Measurements from ENCODE around the gene NTM. TPM values are rescaled to one million over a fixed set of nuclear protein-coding genes. Genes with fewer than 3 reads are reported as not detected.

Gene NTM
- total and polyA plus RNA-seq, 8 donors = 0.04 to 4.4 (median 0.50) TPM

- no peaks in the 10 kb centered on the region for H3K4me1 ChIP-seq
- DNase-seq (no peak), FAIRE-seq (no peak)
Measured at GRCh38 chr11:132052904-132053303, 682.5 kb downstream of the NTM start.

GRCh38 chr11:132054822-132055221, 684.4 kb downstream of the NTM start:
- Histone ChIP-seq H3K36me3 (no peaks in the 10 kb centered on the region), H3K27ac (no peak overlapping the region), H3K4me1 (no peaks in the 10 kb centered on the region), H3K4me3 (no peak overlapping the region), H3K9me3 (no peaks in the 10 kb centered on the region), H3K27me3 (no peaks in the 10 kb centered on the region)
- 15 to 24% methylated on average over 1 of the region's 1 CpG for WGBS, 2 donors
- ATAC-seq = no peak
- FAIRE-seq = no peak
- no peak for DNase-seq
- no peak for TF ChIP-seq CTCF (IDR thresholded peaks at IDR 0.05)
- intact Hi-C loops (cut with DNase I) = no loop called here

More at GRCh38 chr11:132052904-132053303, 682.5 kb downstream of the NTM start:
- Histone ChIP-seq H3K36me3 (no peaks in the 10 kb centered on the region), H3K4me3 (no peak overlapping the region), H3K27ac (no peak overlapping the region), H3K9me3 (no peaks in the 10 kb centered on the region), H3K27me3 (no peaks in the 10 kb centered on the region)
- intact Hi-C loops (cut with DNase I) = no loop called here
- TF ChIP-seq CTCF (IDR thresholded peaks at IDR 0.05) = no peak
- ATAC-seq = no peak
- WGBS, 2 donors = 56 to 59% methylated on average over 3 of the region's 3 CpGs

GRCh38 chr11:132055296-132055695, 684.9 kb downstream of the NTM start:
- DNase-seq (no peak), FAIRE-seq (no peak), ATAC-seq (no peak)
- Histone ChIP-seq H3K27me3 (no peaks in the 10 kb centered on the region), H3K36me3 (no peaks in the 10 kb centered on the region), H3K27ac (no peak overlapping the region), H3K4me1 (no peaks in the 10 kb centered on the region), H3K4me3 (no peak overlapping the region), H3K9me3 (no peaks in the 10 kb centered on the region)
- intact Hi-C loops (cut with DNase I) = no loop called here
- no peak for TF ChIP-seq CTCF (IDR thresholded peaks at IDR 0.05)
- WGBS, 2 donors = 54 to 56% methylated on average over 6 of the region's 6 CpGs

GRCh38 chr11:132056689-132057088, 686.3 kb downstream of the NTM start:
- TF ChIP-seq CTCF (IDR thresholded peaks at IDR 0.05) = no peak
- Histone ChIP-seq H3K9me3 (no peaks in the 10 kb centered on the region), H3K27me3 (no peaks in the 10 kb centered on the region), H3K36me3 (no peaks in the 10 kb centered on the region), H3K27ac (no peak overlapping the region), H3K4me1 (no peaks in the 10 kb centered on the region), H3K4me3 (no peak overlapping the region)
- ATAC-seq = peak in 1 of 4 donors; percentile 20
- intact Hi-C loops (cut with DNase I) = no loop called here
- DNase-seq = no peak
- no peak for FAIRE-seq
- 21 to 23% methylated on average over 6 of the region's 6 CpGs for WGBS, 2 donors

GRCh38 chr11:132057266-132057665, 686.9 kb downstream of the NTM start:
- FAIRE-seq = no peak
- Histone ChIP-seq H3K27me3 (no peaks in the 10 kb centered on the region), H3K9me3 (no peaks in the 10 kb centered on the region), H3K4me1 (no peaks in the 10 kb centered on the region), H3K27ac (no peak overlapping the region), H3K36me3 (no peaks in the 10 kb centered on the region), H3K4me3 (no peak overlapping the region)
- peak in 1 of 4 donors; percentile 38 for ATAC-seq
- no peak for DNase-seq
- WGBS, 2 donors = 31 to 55% methylated on average over 3 of the region's 3 CpGs
- intact Hi-C loops (cut with DNase I) = no loop called here
- no peak for TF ChIP-seq CTCF (IDR thresholded peaks at IDR 0.05)
